Endothelial cell of umbilical vein (primary cell): Measurements from ENCODE around the gene OR10V1. TPM values are rescaled to one million over a fixed set of nuclear protein-coding genes. Genes with fewer than 3 reads are reported as not detected.

Source experiments
- BruUV-seq: library from RNA; stranded (reverse); fragments of 400-500 nt; replicated peaks from 2 replicates; lab custom pipeline; 2021; lab: Mats Ljungman, UMichigan
- CTCF ChIA-PET: fragments of 300-600, 350-600 bp; sonication (Branson Sonifier 250); formaldehyde crosslinking; loops from one replicate; lab custom pipeline; 2021; ENCODE audit warnings: antibody characterized with exemption, inconsistent platforms; lab: Charles Lee
- POLR2A ChIA-PET: fragments of 300-600, 350-600 bp; sonication (Branson Sonifier 250); formaldehyde crosslinking; loops from one replicate; lab custom pipeline; 2021; ENCODE audit warnings: antibody characterized with exemption, inconsistent platforms; lab: Charles Lee
- DNase-seq: peaks from one replicate; pipeline ENCODE4 v3.0.0-alpha.2; 2011; ENCODE audit warnings: low read depth, low spot score
- FAIRE-seq: peaks from 2 replicates; lab custom pipeline; 2011; peaks lifted over from hg19 to GRCh38; lab: Jason Lieb, UNC
- H2AFZ ChIP-seq: 2 replicates; pipeline ENCODE4 v1.6.0; 2012; ENCODE audit warnings: low read depth, low read length, control low read depth, inconsistent platforms
- H3K27ac ChIP-seq: 2 replicates; pipeline ENCODE4 v1.5.1; 2011; ENCODE audit warnings: low read depth, mild to moderate bottlenecking, control low read depth, low read length, moderate library complexity; ENCODE audit not compliant: insufficient read depth
- H3K27me3 ChIP-seq, 2 experiments: 2 replicates each; pipeline versions ENCODE4 v1.6.0 to v1.6.1; 2011; ENCODE audit warnings: low read length in 2 of 2, mixed read lengths in 1 of 2; ENCODE audit not compliant: control insufficient read depth in 2 of 2, insufficient read depth in 2 of 2
- H3K36me3 ChIP-seq, 2 experiments: 2 replicates in 1 of 2; 3 replicates in 1 of 2; pipeline ENCODE4 v1.5.1; 2011; ENCODE audit warnings: low read length in 2 of 2, mild to moderate bottlenecking in 1 of 2, moderate library complexity in 1 of 2; ENCODE audit not compliant: control insufficient read depth in 2 of 2, insufficient read depth in 2 of 2; ENCODE audit errors: extremely low read depth in 1 of 2
- H3K4me1 ChIP-seq: 3 replicates; pipeline ENCODE4 v1.5.1; 2011; ENCODE audit warnings: mild to moderate bottlenecking, low read length; ENCODE audit not compliant: control insufficient read depth, insufficient read depth; ENCODE audit errors: extremely low read depth
- H3K4me2 ChIP-seq: 2 replicates; pipeline ENCODE4 v1.6.1; 2011; ENCODE audit warnings: low read length, control low read depth, mixed read lengths; ENCODE audit not compliant: insufficient read depth
- H3K4me3 ChIP-seq, 3 experiments: fragments of 200-600 bp in 1 of 3; sonication (generic), shearing (Covaris generic) in 1 of 3; replicated peaks in 1 of 3; 2 replicates each; pipeline ENCODE4 v1.5.1; 2011 to 2016; ENCODE audit warnings: control low read depth in 3 of 3, low read length in 3 of 3, mild to moderate bottlenecking in 2 of 3, inconsistent platforms in 1 of 3, low read depth in 1 of 3, moderate library complexity in 1 of 3; ENCODE audit not compliant: insufficient read depth in 1 of 3
- H3K79me2 ChIP-seq: 2 replicates; pipeline ENCODE4 v1.6.0; 2012; ENCODE audit warnings: low read length, inconsistent platforms; ENCODE audit not compliant: control insufficient read depth, insufficient read depth
- H3K9ac ChIP-seq: replicated peaks from 2 replicates; pipeline ENCODE3; 2011; ENCODE audit warnings: low read length, control low read depth; ENCODE audit not compliant: insufficient read depth; ENCODE audit errors: extremely low read depth
- H3K9me1 ChIP-seq: replicated peaks from 3 replicates; pipeline ENCODE4 v1.6.0; 2011; ENCODE audit warnings: mild to moderate bottlenecking, low read length; ENCODE audit not compliant: control insufficient read depth, insufficient read depth; ENCODE audit errors: extremely low read depth
- H3K9me3 ChIP-seq: replicated peaks from 2 replicates; pipeline ENCODE4 v1.5.1; 2012; ENCODE audit warnings: low read length, inconsistent platforms; ENCODE audit not compliant: control insufficient read depth, insufficient read depth
- H4K20me1 ChIP-seq: replicated peaks from 2 replicates; pipeline ENCODE3; 2011; ENCODE audit warnings: mild to moderate bottlenecking, low read length; ENCODE audit not compliant: control insufficient read depth, insufficient read depth; ENCODE audit errors: extremely low read depth
- CTCF ChIP-seq, 2 donors: IDR thresholded peaks; 1 replicate in 1 of 2; 2 replicates in 1 of 2; pipeline ENCODE4 v1.5.1; 2011; ENCODE audit warnings: low read length in 2 of 2, mild to moderate bottlenecking in 2 of 2, moderate library complexity in 2 of 2, control low read depth in 1 of 2, inconsistent platforms in 1 of 2, low read depth in 1 of 2; ENCODE audit not compliant: insufficient read depth in 1 of 2; ENCODE audit errors: extremely low read depth in 1 of 2
- FOS ChIP-seq: IDR thresholded peaks from 2 replicates; pipeline ENCODE4 v1.6.1; 2011; ENCODE audit warnings: mild to moderate bottlenecking, low read length, moderate library complexity, borderline replicate concordance; ENCODE audit not compliant: insufficient read depth
- GATA2 ChIP-seq: IDR thresholded peaks from 2 replicates; pipeline ENCODE4 v1.7.0; 2011; ENCODE audit warnings: low read depth, mild to moderate bottlenecking, moderate library complexity, mixed read lengths, low read length; ENCODE audit not compliant: insufficient read length, insufficient read depth
- MAX ChIP-seq: IDR thresholded peaks from 2 replicates; pipeline ENCODE4 v1.6.1; 2011; ENCODE audit not compliant: insufficient read depth, insufficient read length
- MYC ChIP-seq: IDR thresholded peaks from one replicate; pipeline ENCODE4 v1.6.1; 2011; ENCODE audit warnings: mild to moderate bottlenecking, low read depth, low read length
- POLR2A ChIP-seq: IDR thresholded peaks from 2 replicates; pipeline ENCODE4 v1.6.1; 2012; ENCODE audit warnings: low read depth, mild to moderate bottlenecking, control low read depth, low read length
- POLR2AphosphoS5 ChIP-seq: IDR thresholded peaks from 2 replicates; pipeline ENCODE4 v1.6.1; 2012; ENCODE audit warnings: low read depth, mild to moderate bottlenecking, control low read depth, low read length, moderate library complexity; ENCODE audit not compliant: insufficient read depth
- dilution Hi-C: fragments of 300-500 bp; cut with MboI; formaldehyde crosslinking; loops from one replicate; pipeline ENCODE4 v1.15.0; 2019; ENCODE audit warnings: low sequenced_read_pairs; ENCODE audit not compliant: extremely low pct_ligation_motif_present
- intact Hi-C: fragments of 100-400 bp; cut with micrococcal nuclease; formaldehyde crosslinking; loops from one replicate; pipeline ENCODE4 v1.10.0; 2022
- polyA plus RNA-seq, 4 experiments: library from polyadenylated mRNA; depleted of rRNA in 3 of 4; stranded (reverse) in 3 of 4; unstranded in 1 of 4; fragments of >200 nt; gene quantifications; 2 replicates each; pipeline versions ENCODE4 v1.2.1 to v1.2.3, GENCODE V29; 2011 to 2012; ENCODE audit warnings: missing spikeins in 1 of 4
- total RNA-seq: library from RNA; stranded (reverse); gene quantifications from 2 replicates; pipeline ENCODE4 v1.2.3, GENCODE V29; 2021

The OR10V1 gene
- total and polyA plus RNA-seq, 2 donors (not counting 3 experiments of a cell fraction or from before 2014, with no cell fraction given): not detected

GRCh38 chr11:59746111-59746510, 32.5 kb upstream of the OR10V1 start:
- ChIA-PET CTCF (interaction anchor here (2.4 kb wide), 1 partner anchor 55 kb away, joined by 7 read pairs; no protein-coding TSS in a partner anchor), POLR2A (no interaction called here)
- no TSS peak for BruUV-seq
- Histone ChIP-seq H3K9me3 (no peaks in the 10 kb centered on the region), H3K9ac (no peak overlapping the region), H3K27me3 (peaks cover 0 to 12% of the 10 kb centered on the region in 2 experiments), H3K4me1 (no peaks in the 10 kb centered on the region), H3K4me3 (no peak overlapping the region), H3K36me3 (no peaks in the 10 kb centered on the region), H4K20me1 (no peaks in the 10 kb centered on the region), H2AFZ (no peak overlapping the region), H3K79me2 (no peaks in the 10 kb centered on the region), H3K4me2 (no peak overlapping the region), H3K27ac (no peak overlapping the region), H3K9me1 (no peaks in the 10 kb centered on the region)
- DNase-seq (no peak), FAIRE-seq (no peak)
- no peak for TF ChIP-seq MYC
- TF ChIP-seq POLR2AphosphoS5: no peak
- no peak for TF ChIP-seq FOS
- no peak for TF ChIP-seq MAX
- no peak for TF ChIP-seq POLR2A
- no peak for TF ChIP-seq CTCF (IDR thresholded peaks at IDR 0.05; ENCODE audit: extremely low read depth in 1 of 2, insufficient read depth in 1 of 2, low read depth in 1 of 2, low read length in 2 of 2)
- TF ChIP-seq GATA2: no peak
- dilution Hi-C loops: no loop called here
- intact Hi-C loops: no loop called here
